Measurements from ENCODE around the gene HHIPL1. TPM values are rescaled to one million over a fixed set of nuclear protein-coding genes. Genes with fewer than 3 reads are reported as not detected.
A peak's percentile ranks its signal among the peaks of the same experiment; 100 is the strongest.

The HHIPL1 gene
- not detected in 2 replicates for total RNA-seq (2014; rRNA removed; shearing (Covaris generic))

- no peak for DNase-seq (ENCODE audit: low spot score)
These were observed at the start of gene HHIPL1 for GRCh38 chr14:99644723-99645544. TSS of gene HHIPL1 (plus strand) at chr14:99645129. CDS start at chr14:99645208, 79 bp downstream.

- DNase-seq (ENCODE audit: low spot score), result no peak
These were observed 49.4 kb upstream of the HHIPL1 start for GRCh38 chr14:99595524-99595923.

DNA sequence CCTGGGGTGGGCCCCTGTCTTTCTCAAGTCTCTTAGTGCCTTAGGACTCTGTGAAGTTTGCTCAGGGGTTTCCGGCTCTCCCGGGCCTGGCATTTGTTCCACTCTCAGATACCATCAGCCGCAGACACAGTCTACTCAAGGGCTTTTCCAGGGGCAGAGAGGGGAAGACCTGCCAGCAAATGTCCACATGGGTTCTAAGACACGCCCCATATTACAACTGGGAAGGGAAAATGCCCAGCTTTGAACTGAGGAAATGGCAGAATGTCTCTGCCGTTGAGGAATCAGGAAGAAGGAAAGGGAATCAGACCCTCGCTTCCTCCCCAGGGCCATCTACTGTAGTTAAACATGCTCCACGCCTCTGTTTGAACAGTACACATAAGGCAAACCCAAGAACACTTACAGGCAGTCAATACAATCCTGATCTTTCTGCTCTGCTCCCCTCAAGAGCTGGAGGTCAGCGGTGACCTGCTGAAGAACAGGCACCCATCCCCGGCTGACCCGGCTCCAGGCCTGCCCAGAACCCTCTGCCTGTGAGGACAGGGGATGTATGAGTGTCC, 48.8 kb upstream of the HHIPL1 start:
- no peak for DNase-seq (ENCODE audit: low spot score)

DNA sequence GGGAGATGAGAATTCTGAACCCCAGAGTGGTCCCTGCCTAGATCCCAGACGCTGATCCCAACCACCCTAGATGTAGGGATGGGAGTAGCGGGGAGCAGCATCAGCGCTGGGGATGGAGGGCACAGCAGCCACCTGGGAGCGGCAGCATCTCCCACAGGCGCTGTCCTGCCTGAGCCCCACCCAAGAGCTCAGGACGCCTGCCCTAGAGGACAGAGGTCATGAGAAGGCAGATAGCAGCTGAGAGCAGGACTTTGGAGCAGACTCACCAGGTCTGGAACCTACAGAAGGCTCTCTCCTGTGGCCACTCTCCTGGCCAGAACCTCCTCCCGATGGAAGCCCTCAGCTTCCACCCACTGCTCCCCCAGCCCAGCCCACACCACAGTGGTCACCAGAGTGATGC, 48.2 kb upstream of the HHIPL1 start:
- DNase-seq (ENCODE audit: low spot score), result no peak

DNA sequence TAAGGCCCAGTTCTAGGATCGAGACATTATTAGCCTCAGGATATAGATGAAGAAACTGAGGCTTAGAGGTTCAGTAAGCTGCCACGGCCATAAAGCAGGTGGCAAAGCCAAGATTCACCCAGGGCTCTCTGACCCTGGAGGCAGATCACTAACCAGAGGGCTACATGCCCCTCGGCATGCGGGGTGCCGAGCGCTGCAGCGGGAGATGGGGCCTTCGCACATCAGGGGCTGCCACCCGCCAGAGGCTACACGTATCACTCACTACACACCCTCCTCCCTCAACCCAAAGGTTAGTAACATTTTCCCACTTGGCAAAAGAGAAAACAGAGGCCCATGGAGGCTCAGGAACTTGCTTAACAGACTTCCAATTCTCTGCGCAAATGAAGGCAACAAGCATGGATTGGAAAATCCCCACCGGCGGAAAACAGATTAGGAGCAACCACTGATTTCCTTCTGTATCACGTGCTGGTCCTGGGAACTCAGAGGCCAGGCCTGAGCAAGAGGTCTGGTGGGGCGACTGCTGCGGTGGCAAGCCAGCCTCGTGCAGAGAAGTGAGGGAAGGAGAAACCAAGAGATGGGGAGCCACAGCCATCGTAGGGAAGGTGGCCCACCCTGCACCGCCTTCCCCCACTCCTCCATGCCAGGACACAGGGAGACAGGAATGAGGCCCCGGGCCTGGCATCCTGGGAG, 46.9 kb upstream of the HHIPL1 start:
- DNase-seq (ENCODE audit: low spot score), result no peak

DNA sequence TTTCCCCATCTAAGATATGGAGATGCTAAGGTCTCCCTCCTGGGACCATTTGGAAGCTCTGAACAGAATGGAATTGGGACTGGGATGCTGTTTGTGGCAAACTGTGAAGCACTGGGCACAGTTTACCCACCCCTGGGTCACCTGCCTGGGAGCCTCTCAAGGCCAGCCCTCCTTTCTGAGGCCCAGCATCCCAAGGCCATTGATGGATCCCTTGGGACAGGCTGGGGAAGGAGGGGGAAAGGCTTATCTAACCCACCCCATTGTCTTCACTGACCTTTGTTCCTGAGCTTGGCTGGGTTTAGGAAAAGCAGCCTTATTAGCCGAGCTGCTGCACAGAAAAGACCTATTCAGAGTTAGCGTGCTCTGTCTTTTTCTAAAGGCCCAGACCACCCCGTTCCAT, 46.2 kb upstream of the HHIPL1 start:
- DNase-seq (ENCODE audit: low spot score), result no peak

DNA sequence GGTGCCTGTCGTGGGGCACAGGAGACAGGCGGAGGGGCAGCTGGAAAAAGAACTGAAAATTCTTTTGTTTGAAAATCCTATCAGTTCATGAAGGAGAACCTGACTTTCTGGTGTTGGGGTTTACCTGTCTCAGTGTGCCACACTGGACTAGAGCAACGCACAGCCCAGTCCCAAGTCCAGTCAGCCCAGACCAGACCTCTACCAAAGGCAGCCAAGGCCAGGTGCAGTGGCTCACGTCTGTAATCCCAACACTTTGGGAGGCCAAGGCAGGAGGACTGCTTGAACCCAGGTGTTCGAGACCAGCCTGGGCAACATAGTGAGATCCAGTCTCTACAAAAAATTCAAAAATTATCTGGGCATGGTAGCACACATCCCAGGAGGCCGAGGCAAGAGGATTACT, 45.5 kb upstream of the HHIPL1 start:
- no peak for DNase-seq (ENCODE audit: low spot score)

DNA sequence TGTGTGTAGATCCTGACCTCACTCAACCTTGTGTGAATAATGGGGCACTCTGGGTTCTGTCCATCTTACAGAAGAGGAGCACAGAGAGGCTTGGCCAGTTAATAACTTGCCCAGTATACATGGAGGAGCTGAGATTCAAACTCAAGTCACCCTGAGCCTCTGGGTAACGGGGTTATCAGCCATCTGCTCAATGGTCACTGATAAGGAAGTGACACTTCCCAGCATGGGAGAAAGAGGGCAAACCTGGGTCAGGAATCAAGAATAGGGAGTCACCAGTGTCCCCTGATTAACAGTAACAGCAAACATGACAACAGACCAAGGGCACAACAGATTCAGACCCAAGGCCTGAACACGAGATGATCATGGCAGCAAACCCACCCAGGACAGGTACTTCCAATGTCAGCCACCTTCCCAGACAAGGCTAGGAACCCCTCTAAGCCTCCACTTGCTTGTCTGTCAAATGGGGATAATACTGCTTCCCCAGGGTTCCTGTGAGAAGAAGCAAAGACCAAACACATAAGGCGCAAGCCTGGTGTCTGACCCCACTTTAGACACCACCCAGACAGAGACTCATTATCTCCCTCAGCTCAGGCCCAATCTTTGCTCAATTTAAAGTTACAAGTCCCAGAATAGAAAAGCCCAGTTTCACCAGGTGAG, 44.6 kb upstream of the HHIPL1 start:
- no peak for DNase-seq (ENCODE audit: low spot score)

DNA sequence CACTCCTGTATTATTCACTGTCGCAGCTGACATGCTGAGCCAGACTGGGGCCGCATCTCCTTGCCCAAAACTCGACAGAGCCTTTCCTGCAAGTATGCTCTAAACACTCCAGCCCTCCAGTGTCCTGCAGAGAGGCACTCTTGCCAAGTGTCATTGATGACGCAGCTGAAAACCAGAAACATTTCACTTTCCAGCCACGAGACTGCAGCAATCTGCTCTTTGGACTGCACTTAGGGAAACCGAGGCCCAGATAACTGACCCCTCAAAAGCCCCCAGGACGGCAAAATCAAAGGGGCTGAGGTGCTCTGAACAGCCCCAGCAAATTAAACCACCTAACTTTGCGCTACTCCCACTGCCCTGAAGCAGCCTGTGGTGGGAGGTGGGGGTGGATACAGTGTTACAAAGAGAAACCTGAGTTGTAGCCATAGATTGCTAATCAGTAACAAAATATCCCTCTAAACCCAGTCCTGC, 43.5 kb upstream of the HHIPL1 start:
- DNase-seq (ENCODE audit: low spot score), result no peak

GRCh38 chr14:99602054-99602787, 42.7 kb upstream of the HHIPL1 start:
- no peak for DNase-seq (ENCODE audit: low spot score)

DNA sequence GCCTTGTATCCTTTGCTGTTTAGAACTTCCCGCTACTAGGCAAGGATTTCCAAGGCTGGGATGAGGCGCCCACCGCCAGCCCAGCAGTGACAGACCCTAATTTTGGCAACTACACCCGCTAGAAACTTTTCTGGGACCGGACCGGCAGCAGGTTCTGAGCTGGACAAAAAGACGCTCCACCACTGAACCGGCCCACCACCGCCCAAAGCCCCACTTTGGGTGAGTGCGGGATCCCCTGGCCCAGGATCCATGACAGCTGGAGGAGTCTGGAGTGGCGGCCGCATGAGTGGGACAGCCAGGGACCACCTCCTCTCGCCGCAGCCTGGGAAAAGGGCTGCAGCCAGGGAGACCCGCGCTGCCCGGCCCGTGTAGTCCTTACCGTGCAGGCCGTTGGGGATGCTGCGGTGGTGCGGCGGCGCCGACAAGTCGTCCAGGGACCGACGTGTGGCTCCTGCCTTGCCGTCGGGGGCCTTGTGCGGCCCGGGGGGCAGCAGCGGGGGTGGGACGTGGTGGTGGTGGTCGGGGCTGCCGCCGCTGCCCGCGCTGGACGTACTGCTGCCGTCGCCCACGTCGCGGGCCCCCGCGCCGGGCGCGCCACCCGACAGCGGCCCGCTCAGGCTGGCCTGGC, 42.0 kb upstream of the HHIPL1 start:
- no peak for DNase-seq (ENCODE audit: low spot score)

DNA sequence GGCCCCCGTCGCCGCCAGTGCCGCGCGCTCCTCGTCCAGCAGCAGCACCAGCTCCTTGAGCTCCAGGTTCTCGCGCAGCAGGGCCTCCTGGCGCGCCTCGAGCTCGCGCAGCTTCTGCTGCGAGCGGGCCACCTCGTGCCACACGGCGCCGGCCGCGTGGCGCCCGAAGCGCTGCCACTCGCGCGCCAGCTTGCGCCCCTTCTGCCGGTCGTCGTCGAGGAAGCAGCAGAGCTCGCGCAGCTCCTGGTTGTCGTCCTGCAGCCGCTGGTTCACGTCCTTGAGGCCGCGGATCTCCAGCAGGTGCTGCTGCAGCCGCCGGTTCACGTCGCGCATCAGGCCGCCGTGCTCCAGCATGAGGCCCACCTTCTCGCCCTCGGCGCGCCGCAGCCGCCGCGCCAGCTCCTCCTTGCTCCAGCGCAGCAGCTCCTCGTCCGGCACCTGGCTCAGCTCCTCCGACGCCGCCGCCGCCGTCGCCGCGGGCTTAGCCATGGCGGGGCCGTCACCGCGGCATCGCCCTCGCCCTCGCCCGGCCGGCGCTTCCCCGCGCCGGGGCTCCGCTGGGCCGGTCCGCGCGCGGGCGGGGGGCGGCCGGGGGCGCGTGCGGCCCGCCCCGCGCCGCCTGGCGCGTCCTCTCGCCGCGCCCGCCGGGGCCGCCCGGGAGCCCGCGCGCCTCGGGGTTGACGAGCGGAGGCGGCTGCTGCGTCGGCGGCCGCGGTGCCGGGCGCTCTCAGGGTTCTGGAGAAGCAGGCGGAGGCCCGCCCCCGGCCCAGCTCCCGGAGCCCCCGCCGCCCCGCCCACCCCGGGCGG, 41.3 kb upstream of the HHIPL1 start, which contains the start of gene CCDC85C:
Gene CCDC85C, minus strand, starts transcription at position 737 of the 807 bp plus-strand sequence. Its CDS starts 248 bp downstream, at position 489.
- DNase-seq (ENCODE audit: low spot score), result no peak

DNA sequence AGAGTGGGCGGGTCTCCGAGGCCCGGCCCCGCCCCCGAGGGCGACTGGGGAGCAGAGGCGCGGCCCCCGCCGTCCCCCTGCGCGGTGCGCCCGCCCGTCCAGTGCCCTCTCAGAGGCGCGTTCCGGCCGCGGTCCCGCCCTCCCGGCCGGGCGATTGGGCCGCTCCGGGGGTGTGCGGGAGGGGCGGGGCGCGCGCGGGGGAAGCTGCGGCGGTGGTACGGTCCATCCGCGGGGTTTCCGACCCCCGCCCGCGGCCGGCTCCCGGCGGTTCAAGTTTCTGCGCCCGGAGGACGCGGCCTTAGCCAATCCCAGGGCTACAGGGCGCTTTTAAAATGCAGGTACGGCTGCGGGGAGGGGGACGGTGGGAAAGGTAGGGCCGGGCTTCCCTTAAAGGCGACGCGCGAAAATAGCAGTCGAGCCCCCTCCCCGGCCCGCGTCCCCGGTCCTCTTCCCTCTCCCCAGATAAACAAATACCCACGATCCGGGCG, 40.6 kb upstream of the HHIPL1 start:
- DNase-seq (ENCODE audit: low spot score), result peak; percentile 69

DNA sequence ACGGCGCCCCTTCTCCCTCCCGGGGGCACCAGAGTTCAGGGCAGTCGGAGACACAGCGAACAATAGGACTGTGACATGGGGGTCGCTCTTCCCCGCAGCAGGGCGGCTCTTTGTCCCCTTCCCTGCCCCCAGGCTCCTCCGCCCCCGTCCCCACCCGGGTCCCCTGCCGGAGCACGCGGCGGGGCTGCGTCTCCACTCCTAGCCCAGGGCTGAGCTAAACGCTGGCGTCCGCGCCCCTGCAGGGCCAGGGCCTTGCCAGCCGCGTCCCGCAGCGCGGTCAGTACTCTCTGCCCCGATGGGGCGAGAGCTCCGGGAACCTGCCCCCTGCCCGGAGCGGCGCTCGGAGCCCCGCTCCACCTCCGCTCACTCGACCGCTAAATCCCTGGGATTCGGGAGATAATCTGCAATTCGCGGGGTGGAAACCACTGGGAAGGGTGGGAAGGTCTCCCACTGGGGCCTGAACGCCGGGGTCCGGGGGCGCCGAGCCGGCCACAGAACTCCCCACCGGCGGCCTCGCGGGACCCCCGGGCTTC, 40.1 kb upstream of the HHIPL1 start:
- DNase-seq (ENCODE audit: low spot score), result no peak

GRCh38 chr14:99605299-99605961, 39.5 kb upstream of the HHIPL1 start:
- DNase-seq (ENCODE audit: low spot score), result no peak

- DNase-seq (ENCODE audit: low spot score), result no peak
These were observed 38.6 kb upstream of the HHIPL1 start for GRCh38 chr14:99606359-99606758.

DNA sequence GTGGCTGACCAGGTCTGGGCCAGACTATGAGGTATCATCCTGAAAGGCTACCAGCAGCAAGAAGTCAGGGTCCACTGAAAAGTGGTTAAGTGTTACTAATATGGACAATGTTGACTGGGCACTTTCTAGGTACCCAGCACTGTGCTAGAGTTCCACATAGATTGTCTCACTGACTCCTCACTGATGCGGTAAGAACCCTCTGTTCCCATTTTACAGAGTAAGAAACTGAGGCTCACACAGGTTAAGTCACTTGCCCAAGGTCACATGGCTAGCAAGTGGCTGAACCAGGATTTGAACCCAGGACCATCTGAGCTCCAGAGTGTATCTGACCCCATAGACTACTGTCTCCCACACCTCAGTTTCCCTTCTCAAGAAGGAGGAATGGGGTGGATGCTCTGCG, 36.3 kb upstream of the HHIPL1 start:
- no peak for DNase-seq (ENCODE audit: low spot score)

GRCh38 chr14:99609245-99610170, 35.4 kb upstream of the HHIPL1 start:
- no peak for DNase-seq (ENCODE audit: low spot score)

Measured in A172 (cell line).